NK-92 treated with Interleukin-12 subunit alpha and Interleukin-12 subunit beta, amount 100 ng/mL, for 24 hours (cell line): Measurements from ENCODE around the gene PDE4B.
"Not testable (repeated sequence)": the region's sequence is repeated elsewhere in the genome, so short reads cannot be mapped to it uniquely, and the experiment has no call there.

Experiments
- DNase-seq: peaks from one replicate; lab custom pipeline; 2025; lab: John Stamatoyannopoulos, UW

Gene PDE4B

DNA sequence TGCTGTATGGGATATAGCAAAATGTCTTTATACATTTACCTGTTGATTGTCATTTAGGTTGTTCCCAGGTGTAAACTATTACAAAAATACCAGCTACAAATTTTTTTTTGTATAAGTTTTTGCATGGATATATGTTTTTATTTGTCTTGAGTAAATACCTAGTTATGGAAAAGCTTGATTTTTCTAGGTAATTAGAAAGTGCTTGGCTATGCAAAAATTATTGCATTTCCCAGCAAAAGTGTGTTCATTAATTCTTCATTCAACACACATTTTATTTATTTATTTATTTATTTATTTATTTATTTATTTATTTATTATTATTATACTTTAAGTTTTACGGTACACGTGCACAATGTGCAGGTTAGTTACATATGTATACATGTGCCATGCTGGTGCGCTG lies 22.1 kb downstream of the PDE4B start:
- DNase-seq: no peak

DNA sequence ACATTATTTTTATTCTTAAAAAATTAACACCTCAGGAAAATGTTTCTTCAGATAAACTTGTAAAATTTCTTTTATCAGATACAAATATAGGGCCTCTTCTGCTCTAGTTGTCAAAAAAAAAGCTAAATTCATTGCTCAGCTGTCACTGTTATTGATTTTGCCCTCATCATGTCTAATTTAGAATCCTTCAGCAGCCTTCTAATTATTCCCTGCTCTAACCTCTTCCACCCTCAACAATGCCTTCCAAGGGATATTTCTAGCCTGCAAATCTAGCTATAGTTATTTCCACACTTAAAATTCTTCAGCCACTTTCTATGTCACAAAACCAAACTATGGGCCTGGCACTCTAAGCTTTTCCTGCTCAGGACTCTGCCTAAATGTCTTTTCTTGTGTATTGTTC lies 25.2 kb downstream of the PDE4B start:
- no peak for DNase-seq

DNA sequence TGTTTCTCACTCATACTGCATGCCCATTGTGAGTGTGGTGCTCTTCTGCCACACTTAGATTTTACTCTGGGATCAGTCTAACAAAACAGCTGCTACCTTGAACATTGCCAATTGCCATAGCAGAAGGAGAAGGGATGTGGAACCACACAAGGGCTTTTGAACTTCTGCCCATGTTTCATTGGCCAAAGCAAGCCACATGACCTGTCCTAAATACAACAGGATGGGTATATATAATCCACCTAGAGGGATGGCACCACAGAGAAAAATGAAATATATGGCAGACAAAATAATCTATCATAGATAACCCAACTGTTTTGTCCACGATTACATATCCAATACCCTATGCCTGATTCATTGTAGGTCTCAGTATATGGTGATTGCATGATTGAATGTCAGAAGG lies 26.3 kb downstream of the PDE4B start:
- no peak for DNase-seq

DNA sequence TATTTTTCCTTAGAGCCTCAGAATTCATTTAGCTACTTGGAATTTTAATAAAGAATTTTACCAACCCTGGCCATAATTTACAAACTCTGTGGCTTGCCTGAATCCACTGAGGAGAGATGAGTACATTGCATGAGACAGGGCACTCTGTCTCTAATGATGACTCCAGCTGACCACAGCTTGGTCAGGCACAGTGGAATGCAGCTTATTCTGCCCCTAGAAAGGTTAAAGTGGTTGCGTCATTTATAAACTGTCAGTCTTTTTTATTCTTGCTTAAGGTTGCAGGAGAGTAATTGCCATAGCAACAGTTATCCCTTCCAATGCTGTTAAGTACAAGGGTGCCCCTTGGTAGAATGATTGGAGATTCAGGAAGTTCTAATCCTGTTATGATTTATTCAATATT lies 28.3 kb downstream of the PDE4B start:
- DNase-seq: peak; percentile 5

DNA sequence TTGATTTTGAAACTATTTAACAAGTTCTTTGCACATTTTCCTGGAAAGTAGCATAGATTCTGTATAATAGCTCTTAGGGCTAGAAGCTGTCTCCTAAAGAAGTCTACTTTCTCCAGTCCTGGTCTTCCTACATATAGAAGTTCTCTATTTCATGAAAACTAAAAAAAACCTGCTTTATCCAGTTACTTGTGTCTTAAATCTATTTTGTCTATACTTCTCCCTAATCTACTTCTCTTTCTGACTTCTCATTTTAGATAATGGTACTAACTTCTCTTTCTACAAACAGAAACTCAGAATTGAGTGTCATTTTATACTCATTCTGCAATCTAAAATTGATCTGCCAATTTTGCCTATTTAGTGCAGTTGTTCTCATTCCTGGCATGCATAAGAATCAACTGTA lies 28.7 kb downstream of the PDE4B start:
- no peak for DNase-seq

DNA sequence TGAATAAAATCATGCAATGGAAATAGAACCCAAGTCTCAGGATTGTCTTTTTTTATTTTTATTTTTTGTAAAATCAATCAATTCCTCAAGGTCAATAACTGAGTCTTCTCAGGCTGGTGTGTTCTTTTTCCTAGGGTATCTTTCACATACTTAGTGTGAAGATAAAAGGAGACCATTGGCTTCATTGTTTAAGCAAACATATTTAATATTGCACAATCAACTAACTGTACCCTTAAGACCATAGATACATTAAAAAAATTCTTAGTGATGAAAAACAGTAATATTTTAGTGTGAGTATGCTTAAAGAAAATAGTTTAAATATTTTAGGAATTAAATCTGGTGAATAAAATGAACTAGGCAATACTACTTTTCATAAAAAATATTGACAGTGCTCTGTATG lies 31.4 kb downstream of the PDE4B start:
- no peak for DNase-seq

DNA sequence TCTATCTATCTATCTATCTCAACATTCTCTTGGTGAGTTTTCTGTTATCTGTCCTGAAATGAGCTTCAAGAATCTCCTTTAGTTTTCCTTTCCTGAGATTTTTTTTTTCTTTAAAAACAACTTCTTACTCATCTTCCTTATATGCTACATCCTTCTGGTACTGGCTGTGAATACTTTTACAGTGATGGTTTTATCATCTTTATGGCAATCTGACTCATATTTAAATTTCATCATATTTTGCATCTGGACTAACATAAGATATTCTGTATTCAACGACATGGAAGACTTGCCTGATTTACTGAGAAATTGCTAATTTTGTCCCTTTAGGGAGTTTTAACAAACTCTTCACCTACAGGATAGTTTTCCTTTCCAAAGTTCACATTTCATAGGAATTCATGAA lies 33.0 kb downstream of the PDE4B start:
- DNase-seq: no peak

DNA sequence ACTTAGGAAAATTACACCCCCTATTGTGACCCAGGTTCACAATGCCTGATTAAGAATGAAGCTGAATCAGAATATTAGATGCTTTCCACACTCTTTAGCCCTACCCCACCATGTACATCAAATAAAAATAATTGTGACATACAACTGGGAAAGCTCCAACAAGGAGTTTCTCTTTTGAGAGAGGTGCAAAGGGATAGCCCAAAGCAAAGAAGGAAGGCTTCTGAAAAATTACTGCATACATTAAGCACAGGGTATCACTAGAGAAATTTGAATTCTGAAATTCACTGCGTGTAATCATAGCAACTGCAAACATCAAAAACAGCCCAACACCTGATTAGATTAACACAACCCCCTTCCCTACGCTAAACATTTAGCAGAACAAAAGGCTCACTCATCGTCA lies 34.1 kb downstream of the PDE4B start:
- no peak for DNase-seq

DNA sequence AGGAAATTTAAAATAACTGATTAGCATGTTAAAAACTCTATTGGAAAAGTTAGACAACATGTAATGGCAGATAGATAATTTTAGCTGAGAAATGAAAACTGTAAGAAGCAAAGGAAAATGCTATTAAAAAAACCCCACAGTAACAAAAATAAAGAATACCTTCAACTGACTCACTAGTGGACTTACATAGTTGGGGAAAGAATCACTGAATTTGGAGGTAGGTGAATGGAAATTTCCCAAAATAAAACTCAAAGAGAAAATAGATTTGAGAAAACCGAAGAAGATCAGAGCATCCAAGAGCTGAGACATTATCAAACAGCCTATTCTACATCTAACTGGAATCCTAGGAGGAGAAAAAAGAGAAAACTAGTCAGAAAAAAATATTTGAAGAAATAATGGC lies 34.7 kb downstream of the PDE4B start:
- DNase-seq: no peak

DNA sequence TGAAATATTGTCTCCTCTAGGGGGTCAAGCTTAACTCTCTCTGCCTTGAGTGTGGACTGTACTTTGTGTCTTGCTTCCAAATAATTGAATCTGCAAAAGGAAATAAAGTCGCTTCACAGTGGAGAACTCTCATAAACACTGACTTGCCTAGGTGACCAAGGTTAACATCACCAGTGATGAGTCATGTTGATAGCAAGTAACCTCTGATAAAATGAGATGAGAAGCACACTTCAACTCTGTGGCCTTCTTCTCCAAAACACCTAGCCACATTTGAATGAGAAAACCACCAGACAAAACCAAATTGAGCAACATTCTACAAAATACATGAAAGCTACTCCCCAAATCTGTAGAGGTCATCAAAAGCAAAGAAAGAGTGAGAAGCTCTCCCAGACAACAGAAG lies 37.6 kb downstream of the PDE4B start:
- DNase-seq: no peak

DNA sequence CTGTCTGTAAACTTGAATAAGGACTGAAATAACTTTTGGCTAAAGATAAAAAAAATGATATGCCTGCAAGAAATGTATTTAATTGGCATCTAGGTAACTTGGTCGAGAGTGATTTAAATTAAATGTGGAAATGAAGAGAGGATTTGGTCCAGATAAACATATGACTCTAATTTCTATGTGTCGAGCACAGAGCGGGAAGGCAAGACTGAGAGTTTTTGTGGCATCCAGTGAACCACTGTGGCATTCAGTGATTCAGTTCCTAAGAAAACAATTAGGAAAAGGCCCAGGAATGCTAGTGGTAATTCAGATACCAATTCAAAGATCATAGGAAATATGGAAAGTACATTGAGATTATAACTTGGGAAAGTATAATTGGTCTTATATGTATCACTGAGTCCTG lies 39.6 kb downstream of the PDE4B start:
- no peak for DNase-seq

DNA sequence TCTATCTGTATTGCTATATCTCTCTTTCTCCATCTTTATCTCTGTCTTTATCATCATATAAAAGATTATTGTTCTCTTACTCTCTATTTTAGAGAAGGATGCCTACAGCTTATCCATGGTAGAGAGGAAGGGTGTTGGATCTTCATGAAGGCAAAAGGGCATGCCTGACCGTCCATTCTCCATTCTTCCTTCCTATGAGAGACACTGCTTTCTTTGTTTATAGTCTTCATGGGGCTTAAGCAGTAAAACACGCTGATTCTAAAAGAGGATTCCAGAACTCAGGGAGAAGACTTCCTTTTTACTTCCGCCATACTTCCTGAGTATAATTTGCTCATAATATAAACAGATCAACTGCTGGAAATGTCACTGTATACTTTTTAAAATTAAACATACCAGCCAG lies 44.0 kb downstream of the PDE4B start:
- DNase-seq: no peak

DNA sequence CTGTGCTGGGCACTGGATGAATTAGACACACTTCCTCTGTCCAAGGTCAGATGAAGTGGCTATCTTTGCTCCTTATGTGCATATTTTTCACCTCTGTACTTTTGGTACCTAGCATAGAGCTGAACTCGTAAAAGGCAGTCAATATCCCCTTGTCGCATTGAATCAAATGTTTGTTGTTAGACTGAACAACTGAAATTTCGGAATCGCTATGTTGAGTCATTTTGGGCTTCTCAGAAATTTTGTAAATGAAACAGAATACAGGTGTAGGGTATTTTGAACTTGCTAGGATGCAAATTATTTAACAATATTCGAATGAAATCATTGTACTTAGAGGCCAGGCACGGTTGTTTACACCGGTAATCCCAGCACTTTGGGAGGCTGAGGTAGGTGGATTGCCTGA lies 48.0 kb downstream of the PDE4B start:
- DNase-seq: no peak

DNA sequence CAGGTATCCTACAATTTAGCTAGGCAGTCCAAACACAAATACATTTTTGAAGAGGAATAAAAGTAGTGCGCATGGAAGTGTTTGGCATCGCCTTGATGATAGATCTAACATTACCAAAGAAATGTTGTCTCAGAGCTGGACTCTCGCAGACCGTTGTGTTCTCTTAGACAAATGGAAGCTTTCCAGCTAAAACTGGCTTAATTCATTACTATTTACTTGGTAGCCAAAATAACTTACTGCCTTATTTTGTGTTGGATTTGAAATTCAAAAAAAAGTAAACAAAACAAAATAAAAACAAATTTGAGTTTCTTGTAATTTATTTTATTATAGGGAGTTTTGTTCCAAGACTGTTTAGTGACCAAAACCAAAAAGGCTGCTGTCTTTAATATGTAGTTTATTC lies 51.6 kb downstream of the PDE4B start:
- DNase-seq: no peak

DNA sequence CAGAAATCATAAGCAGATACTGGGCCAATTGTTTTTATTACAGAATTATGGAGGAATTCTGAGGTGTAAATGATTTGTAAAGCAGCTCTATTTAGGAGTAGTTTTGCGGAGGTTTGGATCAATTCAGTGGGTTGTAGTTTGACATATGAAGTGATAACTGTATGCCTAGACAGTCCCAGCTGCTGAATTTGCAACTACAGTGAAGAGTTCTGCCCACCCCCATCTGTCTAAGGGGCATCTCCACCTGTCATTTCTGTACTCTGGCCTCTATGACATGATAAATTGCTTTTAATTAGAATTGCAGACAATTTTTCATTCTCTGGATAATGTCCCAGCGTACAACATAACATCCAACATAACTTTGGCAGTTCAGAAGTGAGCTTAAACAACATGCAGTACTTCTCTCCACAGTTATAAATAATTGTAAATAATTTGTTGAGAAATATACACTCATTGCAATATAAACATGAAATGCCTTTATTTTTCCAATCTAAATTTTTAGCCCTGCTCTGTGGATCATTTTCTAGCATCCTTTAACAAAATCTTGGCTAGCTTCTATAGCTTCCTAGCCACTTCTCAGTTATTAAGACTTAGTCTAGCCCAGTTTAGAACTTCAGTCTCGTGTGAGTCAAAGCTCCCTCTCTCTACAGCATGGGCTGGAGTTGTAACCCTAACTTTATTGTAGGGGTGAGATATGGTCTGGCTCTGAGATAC lies 52.3 kb downstream of the PDE4B start:
- DNase-seq: no peak

DNA sequence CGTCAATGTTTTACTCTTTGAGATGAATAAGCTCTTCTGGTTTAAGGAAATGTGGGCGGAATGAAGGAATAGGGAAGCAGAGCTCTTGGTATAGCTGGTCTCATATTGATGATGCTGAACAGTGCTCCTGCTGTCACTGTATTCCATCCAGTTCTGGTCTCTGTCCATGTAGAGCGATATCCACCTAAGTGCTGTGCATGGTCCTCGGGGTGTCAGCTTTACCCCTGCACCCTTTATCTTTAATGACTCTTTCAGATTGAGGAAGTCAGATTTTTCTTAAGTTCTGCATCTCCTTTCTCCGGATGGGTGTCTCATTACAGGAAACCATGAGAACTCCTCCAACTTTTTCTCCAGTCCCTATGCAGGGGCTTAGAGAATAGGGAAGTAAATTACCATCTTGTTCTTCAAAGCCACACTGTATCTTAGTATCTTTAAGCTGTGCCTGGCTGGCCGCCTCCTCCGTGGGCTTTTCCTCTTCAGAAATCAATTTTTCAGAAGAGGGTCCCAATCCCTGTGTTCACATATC lies 52.9 kb downstream of the PDE4B start:
- DNase-seq: no peak

DNA sequence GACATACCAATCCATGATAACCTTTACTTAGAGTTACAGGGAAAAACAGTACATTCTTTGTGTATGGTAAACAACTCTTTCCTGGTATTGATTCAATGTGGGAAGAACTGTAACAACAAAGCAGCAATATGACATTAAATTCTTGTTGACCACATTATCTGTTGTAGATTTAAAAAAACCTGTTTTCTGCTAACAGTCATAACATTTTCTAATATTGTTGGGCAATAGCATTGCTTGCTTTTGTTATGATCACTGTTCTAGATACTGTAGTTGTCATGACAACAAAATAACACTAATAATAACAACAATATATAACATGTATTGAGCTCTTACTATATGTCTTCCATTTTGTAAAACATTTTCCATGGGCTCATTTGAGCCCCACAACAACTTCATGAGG lies 54.2 kb downstream of the PDE4B start:
- no peak for DNase-seq

DNA sequence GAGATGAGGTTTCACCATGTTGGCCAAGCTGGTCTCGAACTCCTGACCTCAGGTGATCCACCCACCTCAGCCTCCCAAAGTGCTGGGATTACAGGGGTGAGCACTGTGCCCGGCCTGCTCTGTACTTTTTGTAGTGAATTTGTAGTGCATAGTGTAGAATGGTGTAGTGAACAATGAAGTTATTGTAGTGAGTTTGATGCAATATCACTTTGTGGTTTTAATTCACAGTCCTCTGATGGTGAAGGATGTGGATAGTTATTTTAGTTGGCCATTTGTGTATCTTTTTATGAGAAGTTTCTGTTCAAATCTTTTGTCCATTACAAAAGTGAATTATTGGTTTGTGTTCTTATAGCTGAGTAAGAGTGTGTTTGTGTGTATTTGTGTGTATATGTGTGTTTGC lies 57.6 kb downstream of the PDE4B start:
- no peak for DNase-seq

DNA sequence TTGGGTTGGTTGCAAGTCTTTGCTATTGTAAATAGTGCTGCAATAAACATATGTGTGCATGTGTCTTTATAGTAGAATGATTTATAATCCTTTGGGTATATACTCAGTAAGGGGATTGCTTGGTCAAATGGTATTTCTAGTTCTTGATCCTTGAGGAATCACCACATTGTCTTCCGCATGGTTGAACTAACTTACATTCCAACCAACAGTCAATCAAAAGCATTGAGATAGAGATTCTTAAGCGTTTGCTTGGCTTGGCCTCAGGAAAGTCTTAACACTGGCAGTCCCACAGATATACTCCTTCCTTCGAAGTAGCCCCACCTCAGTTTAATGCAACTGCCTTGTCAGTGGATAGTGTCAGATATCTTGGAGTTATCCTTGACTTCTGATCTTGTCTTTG lies 63.9 kb downstream of the PDE4B start:
- DNase-seq: not testable (repeated sequence)

DNA sequence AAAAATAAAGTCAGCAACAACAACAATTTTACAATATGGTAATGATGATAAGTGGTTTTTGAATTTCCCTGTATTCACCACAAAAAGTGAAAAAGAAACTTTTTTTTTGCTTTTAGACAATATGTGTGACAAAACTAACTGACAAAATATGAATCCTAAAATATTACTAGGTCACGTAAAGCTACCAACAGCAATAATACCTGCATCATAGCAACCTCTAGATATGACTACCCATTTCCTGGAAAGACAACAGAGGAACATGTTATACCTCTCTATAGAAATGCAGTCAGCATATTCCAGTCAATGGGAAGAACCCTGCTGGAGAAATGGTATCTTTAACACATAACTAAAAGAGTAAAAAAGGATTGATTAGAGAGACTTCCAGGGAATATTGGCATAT lies 73.7 kb downstream of the PDE4B start:
- DNase-seq: no peak

DNA sequence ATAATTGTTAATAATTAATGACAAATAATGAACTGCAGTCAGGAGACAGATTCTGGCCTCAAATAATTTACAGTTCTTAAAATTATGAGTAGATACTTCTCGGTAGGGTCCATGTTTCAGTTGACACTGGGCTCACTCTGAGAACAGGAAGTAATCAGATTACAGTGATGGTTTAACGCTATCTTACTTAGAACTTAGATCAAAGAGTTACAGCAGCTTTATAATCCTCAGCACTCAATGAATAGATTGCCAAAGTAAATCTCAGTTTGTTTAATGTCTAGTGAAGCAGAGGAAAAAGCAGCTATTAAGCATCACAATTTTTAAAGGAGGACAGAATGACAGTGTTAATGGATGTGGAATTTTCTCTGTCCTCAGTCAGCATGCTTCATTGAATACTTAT lies 79.6 kb downstream of the PDE4B start:
- DNase-seq: no peak

DNA sequence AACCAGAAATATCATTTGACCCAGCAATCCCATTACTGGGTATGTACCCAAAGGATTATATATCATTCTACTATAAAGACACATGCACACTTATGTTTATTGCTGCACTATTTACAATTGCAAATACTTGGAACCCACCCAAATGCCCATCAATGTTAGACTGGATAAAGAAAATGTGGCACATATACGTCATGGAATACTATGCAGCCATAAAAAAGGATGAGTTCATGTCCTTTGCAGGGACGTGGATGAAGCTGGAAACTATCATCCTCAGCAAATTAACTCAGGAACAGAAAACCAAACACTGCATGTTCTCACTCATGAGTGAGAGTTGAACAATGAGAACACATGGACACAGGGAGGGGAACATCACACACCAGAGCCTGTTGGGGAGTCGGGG lies 85.6 kb downstream of the PDE4B start:
- not testable (repeated sequence) for DNase-seq

DNA sequence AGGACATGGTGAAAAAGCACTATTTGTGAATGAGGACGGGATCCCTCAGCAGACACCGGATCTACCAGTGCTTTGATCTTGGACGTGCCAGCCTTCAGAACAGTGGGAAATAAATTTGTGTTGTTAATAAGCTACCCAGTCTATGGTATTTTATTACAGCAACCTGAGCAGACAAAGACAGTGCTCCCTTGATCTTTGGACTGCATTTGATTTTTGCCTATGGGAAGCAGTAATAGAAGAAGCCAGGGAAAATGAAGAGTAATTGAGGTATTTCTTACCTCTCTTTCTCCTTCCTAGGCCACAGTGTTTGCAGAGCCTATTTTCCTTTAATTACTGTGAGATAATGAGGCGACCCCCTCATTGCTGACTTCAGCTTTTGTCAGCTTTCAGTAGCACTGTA lies 87.9 kb downstream of the PDE4B start:
- DNase-seq: no peak

DNA sequence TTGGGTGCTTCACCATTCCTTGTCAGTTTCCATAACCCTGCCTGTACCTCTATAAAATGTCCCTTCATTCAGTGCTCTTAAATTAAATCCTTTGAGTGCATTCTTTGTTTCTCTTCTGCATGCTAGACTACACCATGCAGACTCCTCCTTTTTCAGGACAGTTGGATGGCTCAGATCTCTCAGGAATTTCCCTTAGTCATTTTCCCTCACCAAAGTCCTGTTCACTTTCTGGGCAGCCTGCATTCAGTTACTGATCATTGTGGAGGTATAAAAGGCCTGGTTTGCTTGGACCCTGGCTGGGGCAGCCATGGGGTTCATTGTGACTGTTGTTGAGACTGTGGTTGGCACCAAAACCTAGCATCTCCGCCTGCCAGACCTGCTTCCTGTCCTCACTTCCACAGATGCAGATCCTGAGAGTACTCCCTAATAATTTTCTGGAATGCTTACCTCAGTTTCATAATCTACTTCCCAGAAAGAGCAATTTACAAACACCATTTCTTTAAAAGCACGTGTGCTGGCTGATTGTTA lies 88.4 kb downstream of the PDE4B start:
- DNase-seq: no peak
